ENCODE measurements around the gene HDAC1. TPM values are rescaled to one million over a fixed set of nuclear protein-coding genes. Genes with fewer than 3 reads are reported as not detected.

HDAC1 gene
- total and polyA plus RNA-seq, 2 of the 13 experiments (the other 11 are each of a cell fraction or from before 2014, with no cell fraction given), result 93.5 to 189 TPM

DNA sequence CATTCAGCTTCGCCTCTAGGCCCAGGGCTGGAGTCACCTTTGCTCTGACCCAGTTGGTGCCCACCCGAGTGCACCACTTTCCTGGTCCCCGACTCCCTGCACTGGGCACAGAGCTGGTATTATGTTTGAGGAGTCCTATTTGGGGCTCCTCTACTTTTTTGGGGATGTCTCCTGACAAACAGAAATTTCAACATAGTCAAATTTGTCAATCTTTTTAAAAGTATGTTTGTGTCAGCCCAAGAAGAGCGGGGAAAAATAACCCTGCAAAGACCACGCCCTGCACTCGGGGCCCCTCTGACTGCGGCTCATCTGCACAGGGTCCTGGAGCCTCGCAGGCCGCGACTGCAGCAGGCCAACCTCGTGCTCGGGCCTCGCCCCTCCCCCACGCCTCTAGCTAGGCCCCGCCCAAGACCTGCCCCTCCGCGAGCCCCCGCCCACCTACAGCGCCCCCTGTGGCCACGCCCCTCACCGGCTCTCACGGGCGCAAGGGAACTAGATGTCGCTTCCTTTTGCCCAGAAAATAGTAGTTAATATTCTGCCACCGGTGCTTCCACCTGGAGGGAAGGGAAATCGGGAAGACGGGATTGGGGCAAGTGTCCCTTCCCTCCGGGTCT, 59.0 kb downstream of the HDAC1 start (continued):
- TF ChIP-seq, protein P1, sequence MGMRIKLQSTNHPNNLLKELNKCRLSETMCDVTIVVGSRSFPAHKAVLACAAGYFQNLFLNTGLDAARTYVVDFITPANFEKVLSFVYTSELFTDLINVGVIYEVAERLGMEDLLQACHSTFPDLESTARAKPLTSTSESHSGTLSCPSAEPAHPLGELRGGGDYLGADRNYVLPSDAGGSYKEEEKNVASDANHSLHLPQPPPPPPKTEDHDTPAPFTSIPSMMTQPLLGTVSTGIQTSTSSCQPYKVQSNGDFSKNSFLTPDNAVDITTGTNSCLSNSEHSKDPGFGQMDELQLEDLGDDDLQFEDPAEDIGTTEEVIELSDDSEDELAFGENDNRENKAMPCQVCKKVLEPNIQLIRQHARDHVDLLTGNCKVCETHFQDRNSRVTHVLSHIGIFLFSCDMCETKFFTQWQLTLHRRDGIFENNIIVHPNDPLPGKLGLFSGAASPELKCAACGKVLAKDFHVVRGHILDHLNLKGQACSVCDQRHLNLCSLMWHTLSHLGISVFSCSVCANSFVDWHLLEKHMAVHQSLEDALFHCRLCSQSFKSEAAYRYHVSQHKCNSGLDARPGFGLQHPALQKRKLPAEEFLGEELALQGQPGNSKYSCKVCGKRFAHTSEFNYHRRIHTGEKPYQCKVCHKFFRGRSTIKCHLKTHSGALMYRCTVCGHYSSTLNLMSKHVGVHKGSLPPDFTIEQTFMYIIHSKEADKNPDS (CRISPR knock-in tag; IDR thresholded peaks at IDR 0.05), result no peak
- no peak for TF ChIP-seq ZNF180 (CRISPR knock-in tag; IDR thresholded peaks at IDR 0.05; ENCODE audit: borderline replicate concordance, low read depth)
- TF ChIP-seq, protein P2, sequence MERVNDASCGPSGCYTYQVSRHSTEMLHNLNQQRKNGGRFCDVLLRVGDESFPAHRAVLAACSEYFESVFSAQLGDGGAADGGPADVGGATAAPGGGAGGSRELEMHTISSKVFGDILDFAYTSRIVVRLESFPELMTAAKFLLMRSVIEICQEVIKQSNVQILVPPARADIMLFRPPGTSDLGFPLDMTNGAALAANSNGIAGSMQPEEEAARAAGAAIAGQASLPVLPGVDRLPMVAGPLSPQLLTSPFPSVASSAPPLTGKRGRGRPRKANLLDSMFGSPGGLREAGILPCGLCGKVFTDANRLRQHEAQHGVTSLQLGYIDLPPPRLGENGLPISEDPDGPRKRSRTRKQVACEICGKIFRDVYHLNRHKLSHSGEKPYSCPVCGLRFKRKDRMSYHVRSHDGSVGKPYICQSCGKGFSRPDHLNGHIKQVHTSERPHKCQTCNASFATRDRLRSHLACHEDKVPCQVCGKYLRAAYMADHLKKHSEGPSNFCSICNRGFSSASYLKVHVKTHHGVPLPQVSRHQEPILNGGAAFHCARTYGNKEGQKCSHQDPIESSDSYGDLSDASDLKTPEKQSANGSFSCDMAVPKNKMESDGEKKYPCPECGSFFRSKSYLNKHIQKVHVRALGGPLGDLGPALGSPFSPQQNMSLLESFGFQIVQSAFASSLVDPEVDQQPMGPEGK (CRISPR knock-in tag; IDR thresholded peaks at IDR 0.05), result peak; percentile 41; the same call in 1 of the 2 replicates
- no peak for TF ChIP-seq ZNF850 (CRISPR knock-in tag; conservative IDR thresholded peaks at IDR 0.05)
- peak; percentile 53 for TF ChIP-seq NCOA2 (CRISPR knock-in tag; IDR thresholded peaks at IDR 0.05)
- TF ChIP-seq ZBTB42 (CRISPR knock-in tag; IDR thresholded peaks at IDR 0.05), result 0 out of 2 replicates have a peak, but pooled peaks have one; percentile 53
- TF ChIP-seq HOXA3 (CRISPR knock-in tag; IDR thresholded peaks at IDR 0.05), result peak; percentile 65
- no peak for TF ChIP-seq SUZ12 (IDR thresholded peaks at IDR 0.05; ENCODE audit: low read depth, low read length)
- TF ChIP-seq, protein P3, sequence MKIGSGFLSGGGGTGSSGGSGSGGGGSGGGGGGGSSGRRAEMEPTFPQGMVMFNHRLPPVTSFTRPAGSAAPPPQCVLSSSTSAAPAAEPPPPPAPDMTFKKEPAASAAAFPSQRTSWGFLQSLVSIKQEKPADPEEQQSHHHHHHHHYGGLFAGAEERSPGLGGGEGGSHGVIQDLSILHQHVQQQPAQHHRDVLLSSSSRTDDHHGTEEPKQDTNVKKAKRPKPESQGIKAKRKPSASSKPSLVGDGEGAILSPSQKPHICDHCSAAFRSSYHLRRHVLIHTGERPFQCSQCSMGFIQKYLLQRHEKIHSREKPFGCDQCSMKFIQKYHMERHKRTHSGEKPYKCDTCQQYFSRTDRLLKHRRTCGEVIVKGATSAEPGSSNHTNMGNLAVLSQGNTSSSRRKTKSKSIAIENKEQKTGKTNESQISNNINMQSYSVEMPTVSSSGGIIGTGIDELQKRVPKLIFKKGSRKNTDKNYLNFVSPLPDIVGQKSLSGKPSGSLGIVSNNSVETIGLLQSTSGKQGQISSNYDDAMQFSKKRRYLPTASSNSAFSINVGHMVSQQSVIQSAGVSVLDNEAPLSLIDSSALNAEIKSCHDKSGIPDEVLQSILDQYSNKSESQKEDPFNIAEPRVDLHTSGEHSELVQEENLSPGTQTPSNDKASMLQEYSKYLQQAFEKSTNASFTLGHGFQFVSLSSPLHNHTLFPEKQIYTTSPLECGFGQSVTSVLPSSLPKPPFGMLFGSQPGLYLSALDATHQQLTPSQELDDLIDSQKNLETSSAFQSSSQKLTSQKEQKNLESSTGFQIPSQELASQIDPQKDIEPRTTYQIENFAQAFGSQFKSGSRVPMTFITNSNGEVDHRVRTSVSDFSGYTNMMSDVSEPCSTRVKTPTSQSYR (CRISPR knock-in tag; IDR thresholded peaks at IDR 0.05; ENCODE audit: borderline replicate concordance), result peak; percentile 100
- no peak for TF ChIP-seq ZNF501 (CRISPR knock-in tag; IDR thresholded peaks at IDR 0.05)
- TF ChIP-seq CREB1 (IDR thresholded peaks at IDR 0.05), result no peak
- TF ChIP-seq CREB1 (CRISPR knock-in tag; IDR thresholded peaks at IDR 0.05), result no peak
- peak; percentile 30; the same call in 1 of the 2 replicates for TF ChIP-seq ZBTB7A (CRISPR knock-in tag; IDR thresholded peaks at IDR 0.05)
- TF ChIP-seq FOSL2 (CRISPR knock-in tag; IDR thresholded peaks at IDR 0.05), result peak; percentile 29
- peak; percentile 77; the same call in 1 of the 2 replicates for TF ChIP-seq NKX3-1 (CRISPR knock-in tag; IDR thresholded peaks at IDR 0.05)
- TF ChIP-seq HMG20A (CRISPR knock-in tag; IDR thresholded peaks at IDR 0.05; ENCODE audit: borderline replicate concordance), result 0 out of 2 replicates have a peak, but pooled peaks have one; percentile 12
- 0 out of 2 replicates have a peak, but pooled peaks have one; percentile 51 for TF ChIP-seq ZBTB3 (CRISPR knock-in tag; IDR thresholded peaks at IDR 0.05; ENCODE audit: borderline replicate concordance, low read depth)
- peak; percentile 69 for TF ChIP-seq ZNF335 (CRISPR knock-in tag; IDR thresholded peaks at IDR 0.05)
- peak; percentile 84; the same call in 1 of the 2 replicates for TF ChIP-seq ERF (CRISPR knock-in tag; IDR thresholded peaks at IDR 0.05)
- 0 out of 2 replicates have a peak, but pooled peaks have one; percentile 65 for TF ChIP-seq RARA (CRISPR knock-in tag; IDR thresholded peaks at IDR 0.05)
- no peak for TF ChIP-seq ZNF577 (CRISPR knock-in tag; IDR thresholded peaks at IDR 0.05; ENCODE audit: borderline replicate concordance, low read depth)
- TF ChIP-seq, protein P4, sequence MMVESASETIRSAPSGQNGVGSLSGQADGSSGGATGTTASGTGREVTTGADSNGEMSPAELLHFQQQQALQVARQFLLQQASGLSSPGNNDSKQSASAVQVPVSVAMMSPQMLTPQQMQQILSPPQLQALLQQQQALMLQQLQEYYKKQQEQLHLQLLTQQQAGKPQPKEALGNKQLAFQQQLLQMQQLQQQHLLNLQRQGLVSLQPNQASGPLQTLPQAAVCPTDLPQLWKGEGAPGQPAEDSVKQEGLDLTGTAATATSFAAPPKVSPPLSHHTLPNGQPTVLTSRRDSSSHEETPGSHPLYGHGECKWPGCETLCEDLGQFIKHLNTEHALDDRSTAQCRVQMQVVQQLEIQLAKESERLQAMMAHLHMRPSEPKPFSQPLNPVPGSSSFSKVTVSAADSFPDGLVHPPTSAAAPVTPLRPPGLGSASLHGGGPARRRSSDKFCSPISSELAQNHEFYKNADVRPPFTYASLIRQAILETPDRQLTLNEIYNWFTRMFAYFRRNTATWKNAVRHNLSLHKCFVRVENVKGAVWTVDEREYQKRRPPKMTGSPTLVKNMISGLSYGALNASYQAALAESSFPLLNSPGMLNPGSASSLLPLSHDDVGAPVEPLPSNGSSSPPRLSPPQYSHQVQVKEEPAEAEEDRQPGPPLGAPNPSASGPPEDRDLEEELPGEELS (CRISPR knock-in tag; IDR thresholded peaks at IDR 0.05), result 0 out of 2 replicates have a peak, but pooled peaks have one; percentile 15

All from HepG2 (cell line).